ENCODE results near the gene FBXW2. TPM values are rescaled to one million over a fixed set of nuclear protein-coding genes. Genes with fewer than 3 reads are reported as not detected.
A peak's percentile ranks its signal among the peaks of the same experiment; 100 is the strongest.

The FBXW2 gene
- total and polyA plus RNA-seq, 2 donors (not counting 1 experiment from before 2014, with no cell fraction given) = 33.5 to 77.5 TPM

DNA sequence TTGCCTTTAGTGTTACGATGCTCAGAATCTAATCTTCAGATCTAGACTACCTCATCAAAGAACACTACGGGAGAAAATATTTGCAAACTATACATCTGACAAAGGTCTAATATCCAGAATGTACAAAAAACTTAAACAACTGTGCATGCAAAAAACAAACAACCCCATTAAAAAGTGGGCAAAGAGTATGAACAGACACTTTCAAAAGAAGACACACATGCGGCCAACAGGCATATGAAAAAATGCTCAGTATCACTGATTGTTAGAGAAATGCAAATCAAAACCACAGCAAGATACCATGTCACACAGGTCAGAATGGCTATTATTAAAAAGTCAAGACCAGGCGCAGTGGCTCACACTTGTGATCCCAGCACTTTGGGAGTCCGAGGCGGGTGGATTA is 47.9 kb downstream of the FBXW2 start:
- no peak overlapping the region for H3K27ac ChIP-seq (ENCODE audit: insufficient read depth, low read length)
- no peaks in the 10 kb centered on the region for H3K4me1 ChIP-seq (ENCODE audit: control insufficient read depth, extremely low read depth, insufficient read depth, low read length)

DNA sequence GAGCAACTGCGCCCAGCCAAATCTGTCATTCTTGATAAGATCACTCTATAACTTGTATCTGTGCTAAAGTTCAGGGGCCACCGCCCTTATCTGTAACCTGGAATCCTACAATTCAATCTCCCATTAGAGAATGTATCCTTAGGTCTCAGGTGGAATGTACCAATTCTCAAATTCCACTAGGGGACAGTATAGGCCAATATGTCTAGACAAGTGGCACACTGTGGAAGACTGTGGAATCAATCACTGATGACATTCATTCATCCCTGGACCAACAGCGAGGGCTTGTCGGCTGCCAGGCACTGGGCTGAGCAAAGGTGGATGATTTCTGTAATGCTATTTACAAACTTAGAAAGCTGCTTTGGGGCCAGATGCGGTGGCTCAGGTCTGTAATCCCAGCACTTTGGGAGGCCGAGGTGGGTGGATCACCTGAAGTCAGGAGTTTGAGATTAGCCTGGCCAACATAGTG is 50.2 kb downstream of the FBXW2 start:
- peak; percentile 27 to 29 for DNase-seq (ENCODE audit: low read depth in 2 of 2)
- H3K4me3 ChIP-seq (replicated peaks in 1 of 4; ENCODE audit: control extremely low read depth in 1 of 4, insufficient read depth in 1 of 4, low read depth in 3 of 4, low read length in 4 of 4) = no peak overlapping the region
- no peak overlapping the region for H3K4me2 ChIP-seq (ENCODE audit: extremely low read depth, insufficient read depth, low read length)
- H3K9me3 ChIP-seq (ENCODE audit: control insufficient read depth, insufficient read depth, low read depth, low read length) = no peaks in the 10 kb centered on the region
- no peak overlapping the region for H3K9ac ChIP-seq (ENCODE audit: insufficient read depth, low read length)
- no peak overlapping the region for H2AFZ ChIP-seq (ENCODE audit: low read length)
- no peaks in the 10 kb centered on the region for H4K20me1 ChIP-seq (ENCODE audit: control insufficient read depth, extremely low read depth, insufficient read depth, low read length)
- H3K36me3 ChIP-seq (ENCODE audit: control insufficient read depth, insufficient read depth, low read length) = no peaks in the 10 kb centered on the region
- no peaks in the 10 kb centered on the region for H3K27me3 ChIP-seq (ENCODE audit: control insufficient read depth, insufficient read depth, low read length)
- H3K79me2 ChIP-seq (ENCODE audit: control insufficient read depth, insufficient read depth, low read length) = no peaks in the 10 kb centered on the region
- no peak overlapping the region for H3K27ac ChIP-seq (ENCODE audit: insufficient read depth, low read length)
- H3K4me1 ChIP-seq (ENCODE audit: control insufficient read depth, extremely low read depth, insufficient read depth, low read length) = no peaks in the 10 kb centered on the region
- TF ChIP-seq EZH2 (IDR thresholded peaks at IDR 0.05; ENCODE audit: low read length, missing control alignments) = no peak
- TF ChIP-seq, protein P1, sequence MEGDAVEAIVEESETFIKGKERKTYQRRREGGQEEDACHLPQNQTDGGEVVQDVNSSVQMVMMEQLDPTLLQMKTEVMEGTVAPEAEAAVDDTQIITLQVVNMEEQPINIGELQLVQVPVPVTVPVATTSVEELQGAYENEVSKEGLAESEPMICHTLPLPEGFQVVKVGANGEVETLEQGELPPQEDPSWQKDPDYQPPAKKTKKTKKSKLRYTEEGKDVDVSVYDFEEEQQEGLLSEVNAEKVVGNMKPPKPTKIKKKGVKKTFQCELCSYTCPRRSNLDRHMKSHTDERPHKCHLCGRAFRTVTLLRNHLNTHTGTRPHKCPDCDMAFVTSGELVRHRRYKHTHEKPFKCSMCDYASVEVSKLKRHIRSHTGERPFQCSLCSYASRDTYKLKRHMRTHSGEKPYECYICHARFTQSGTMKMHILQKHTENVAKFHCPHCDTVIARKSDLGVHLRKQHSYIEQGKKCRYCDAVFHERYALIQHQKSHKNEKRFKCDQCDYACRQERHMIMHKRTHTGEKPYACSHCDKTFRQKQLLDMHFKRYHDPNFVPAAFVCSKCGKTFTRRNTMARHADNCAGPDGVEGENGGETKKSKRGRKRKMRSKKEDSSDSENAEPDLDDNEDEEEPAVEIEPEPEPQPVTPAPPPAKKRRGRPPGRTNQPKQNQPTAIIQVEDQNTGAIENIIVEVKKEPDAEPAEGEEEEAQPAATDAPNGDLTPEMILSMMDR (conservative IDR thresholded peaks at IDR 0.05 in 1 of 2, IDR thresholded peaks at IDR 0.05 in 1 of 2; ENCODE audit: low read depth in 1 of 2, low read length in 2 of 2) = peak; percentile 47 to 64

More for the DNA sequence above, 47.9 kb downstream of the FBXW2 start:
- no peak overlapping the region for H3K4me3 ChIP-seq (replicated peaks in 1 of 4; ENCODE audit: control extremely low read depth in 1 of 4, insufficient read depth in 1 of 4, low read depth in 3 of 4, low read length in 4 of 4)
- TF ChIP-seq, protein P1 (conservative IDR thresholded peaks at IDR 0.05 in 1 of 2, IDR thresholded peaks at IDR 0.05 in 1 of 2; ENCODE audit: low read depth in 1 of 2, low read length in 2 of 2) = no peak
- TF ChIP-seq EZH2 (IDR thresholded peaks at IDR 0.05; ENCODE audit: low read length, missing control alignments) = no peak
- no peak overlapping the region for H3K4me2 ChIP-seq (ENCODE audit: extremely low read depth, insufficient read depth, low read length)
- no peak overlapping the region for H2AFZ ChIP-seq (ENCODE audit: low read length)
- no peaks in the 10 kb centered on the region for H4K20me1 ChIP-seq (ENCODE audit: control insufficient read depth, extremely low read depth, insufficient read depth, low read length)
- no peaks in the 10 kb centered on the region for H3K27me3 ChIP-seq (ENCODE audit: control insufficient read depth, insufficient read depth, low read length)
- no peak overlapping the region for H3K9ac ChIP-seq (ENCODE audit: insufficient read depth, low read length)
- H3K79me2 ChIP-seq (ENCODE audit: control insufficient read depth, insufficient read depth, low read length) = no peaks in the 10 kb centered on the region
- DNase-seq (ENCODE audit: low read depth in 2 of 2) = no peak
- no peaks in the 10 kb centered on the region for H3K9me3 ChIP-seq (ENCODE audit: control insufficient read depth, insufficient read depth, low read depth, low read length)
- H3K36me3 ChIP-seq (ENCODE audit: control insufficient read depth, insufficient read depth, low read length) = no peaks in the 10 kb centered on the region

DNA sequence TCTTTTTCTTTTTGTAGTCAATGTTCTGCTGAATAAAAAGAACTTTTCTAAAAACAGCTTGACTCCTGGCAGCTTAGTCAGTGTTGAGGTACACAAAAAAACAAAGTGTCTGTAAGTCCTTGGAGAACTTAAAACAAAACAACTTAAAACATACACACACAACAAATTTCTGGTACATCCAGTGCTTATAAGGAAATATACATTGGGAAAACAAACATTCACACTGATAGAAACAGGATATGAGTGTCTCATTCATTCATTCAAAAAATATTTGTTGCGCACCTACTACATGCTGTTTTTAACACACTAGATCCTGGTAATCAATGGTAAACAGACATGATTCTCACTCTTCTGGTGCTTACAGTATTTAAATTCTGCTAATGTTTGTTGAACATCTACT is 51.5 kb downstream of the FBXW2 start:
- no peaks in the 10 kb centered on the region for H4K20me1 ChIP-seq (ENCODE audit: control insufficient read depth, extremely low read depth, insufficient read depth, low read length)
- H3K36me3 ChIP-seq (ENCODE audit: control insufficient read depth, insufficient read depth, low read length) = no peaks in the 10 kb centered on the region
- H2AFZ ChIP-seq (ENCODE audit: low read length) = no peak overlapping the region
- no peaks in the 10 kb centered on the region for H3K27me3 ChIP-seq (ENCODE audit: control insufficient read depth, insufficient read depth, low read length)
- no peaks in the 10 kb centered on the region for H3K79me2 ChIP-seq (ENCODE audit: control insufficient read depth, insufficient read depth, low read length)
- H3K4me2 ChIP-seq (ENCODE audit: extremely low read depth, insufficient read depth, low read length) = no peak overlapping the region
- H3K9me3 ChIP-seq (ENCODE audit: control insufficient read depth, insufficient read depth, low read depth, low read length) = no peaks in the 10 kb centered on the region
- no peaks in the 10 kb centered on the region for H3K4me1 ChIP-seq (ENCODE audit: control insufficient read depth, extremely low read depth, insufficient read depth, low read length)
- TF ChIP-seq, protein P1 (conservative IDR thresholded peaks at IDR 0.05 in 1 of 2, IDR thresholded peaks at IDR 0.05 in 1 of 2; ENCODE audit: low read depth in 1 of 2, low read length in 2 of 2) = no peak
- no peak for TF ChIP-seq EZH2 (IDR thresholded peaks at IDR 0.05; ENCODE audit: low read length, missing control alignments)
- no peak for DNase-seq (ENCODE audit: low read depth in 2 of 2)
- no peak overlapping the region for H3K4me3 ChIP-seq (replicated peaks in 1 of 4; ENCODE audit: control extremely low read depth in 1 of 4, insufficient read depth in 1 of 4, low read depth in 3 of 4, low read length in 4 of 4)
- H3K27ac ChIP-seq (ENCODE audit: insufficient read depth, low read length) = no peak overlapping the region
- no peak overlapping the region for H3K9ac ChIP-seq (ENCODE audit: insufficient read depth, low read length)
